GM12891 (cell line): ENCODE measurements around the gene PRKN.

Source experiments
- POLR2A ChIP-seq: IDR thresholded peaks from 2 replicates; pipeline ENCODE4 v1.6.1; 2011; ENCODE audit warnings: low read depth, low read length, control low read depth
- POLR2AphosphoS5 ChIP-seq: IDR thresholded peaks from 2 replicates; pipeline ENCODE4 v1.6.1; 2011; ENCODE audit warnings: low read depth, low read length, control low read depth
- TAF1 ChIP-seq: IDR thresholded peaks from 2 replicates; pipeline ENCODE4 v1.6.1; 2011; ENCODE audit warnings: low read depth, low read length, control low read depth

DNA sequence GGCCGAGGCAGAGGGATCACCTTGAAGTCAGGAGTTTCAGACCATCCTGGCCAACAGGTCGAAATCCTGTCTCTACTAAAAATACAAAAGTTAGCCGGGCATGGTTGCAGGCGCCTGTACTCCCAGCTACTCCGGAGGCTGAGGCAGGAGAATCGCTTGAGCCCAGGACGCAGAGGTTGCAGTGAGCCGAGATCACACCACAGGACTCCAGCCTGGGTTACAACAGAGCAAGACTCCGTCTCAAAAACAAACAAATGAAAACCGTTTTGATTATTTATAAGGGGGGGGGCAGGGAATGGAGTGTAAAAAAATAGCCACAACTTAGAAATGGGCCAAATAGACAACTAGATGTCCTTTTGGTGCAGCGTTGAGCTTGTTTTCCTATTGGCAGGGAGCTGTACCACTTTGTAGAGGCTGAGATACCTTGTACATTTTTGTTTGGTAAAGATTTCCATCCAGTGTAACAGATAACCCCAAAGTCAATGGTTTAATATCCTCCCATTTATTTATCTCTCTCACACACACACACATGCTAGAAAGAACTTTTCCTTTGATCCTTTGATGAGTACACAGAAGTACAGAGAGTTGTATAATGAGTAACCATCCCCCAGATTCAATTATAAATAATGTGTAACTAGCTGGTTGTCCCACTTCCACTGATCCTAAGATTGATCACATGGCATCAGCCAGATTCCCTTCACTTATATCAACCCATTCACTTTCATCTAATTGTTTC, 477.5 kb downstream of the PRKN start:
- no peak for TF ChIP-seq TAF1
- no peak for TF ChIP-seq POLR2AphosphoS5
- TF ChIP-seq POLR2A = no peak
